Suprapubic skin (tissue), 3 donors: ENCODE measurements around the gene PTPN14.

ENCODE experiments used
- CTCF ChIP-seq, 2 donors: fragments of 200-600 bp in 1 of 2; fragments of 450-650 bp in 1 of 2; sonication (generic) in 1 of 2; IDR thresholded peaks; one replicate each; pipeline ENCODE4 v1.5.1; 2016 to 2019; ENCODE audit warnings: antibody characterized with exemption in 2 of 2, mild to moderate bottlenecking in 1 of 2, moderate library complexity in 1 of 2
- EP300 ChIP-seq: sonication (generic); formaldehyde crosslinking; IDR thresholded peaks from one replicate; pipeline ENCODE4 v1.6.1; 2017; ENCODE audit warnings: antibody characterized with exemption
- POLR2A ChIP-seq, 2 donors: fragments of 450-650 bp; IDR thresholded peaks; one replicate each; pipeline ENCODE4 v1.6.1; 2017; ENCODE audit warnings: antibody characterized with exemption in 2 of 2, mild to moderate bottlenecking in 2 of 2, moderate library complexity in 2 of 2

- no peak for TF ChIP-seq CTCF (IDR thresholded peaks at IDR 0.05)
- TF ChIP-seq POLR2A (IDR thresholded peaks at IDR 0.05) = no peak
- TF ChIP-seq EP300 = no peak
These were observed 39.8 kb downstream of the PTPN14 start for GRCh38 chr1:214511639-214511998.
